ENCODE data around the gene DSE. TPM values are rescaled to one million over a fixed set of nuclear protein-coding genes. Genes with fewer than 3 reads are reported as not detected.

The DSE gene
- total RNA-seq, 1 donor from 2014 or later = 26.5 TPM

DNA sequence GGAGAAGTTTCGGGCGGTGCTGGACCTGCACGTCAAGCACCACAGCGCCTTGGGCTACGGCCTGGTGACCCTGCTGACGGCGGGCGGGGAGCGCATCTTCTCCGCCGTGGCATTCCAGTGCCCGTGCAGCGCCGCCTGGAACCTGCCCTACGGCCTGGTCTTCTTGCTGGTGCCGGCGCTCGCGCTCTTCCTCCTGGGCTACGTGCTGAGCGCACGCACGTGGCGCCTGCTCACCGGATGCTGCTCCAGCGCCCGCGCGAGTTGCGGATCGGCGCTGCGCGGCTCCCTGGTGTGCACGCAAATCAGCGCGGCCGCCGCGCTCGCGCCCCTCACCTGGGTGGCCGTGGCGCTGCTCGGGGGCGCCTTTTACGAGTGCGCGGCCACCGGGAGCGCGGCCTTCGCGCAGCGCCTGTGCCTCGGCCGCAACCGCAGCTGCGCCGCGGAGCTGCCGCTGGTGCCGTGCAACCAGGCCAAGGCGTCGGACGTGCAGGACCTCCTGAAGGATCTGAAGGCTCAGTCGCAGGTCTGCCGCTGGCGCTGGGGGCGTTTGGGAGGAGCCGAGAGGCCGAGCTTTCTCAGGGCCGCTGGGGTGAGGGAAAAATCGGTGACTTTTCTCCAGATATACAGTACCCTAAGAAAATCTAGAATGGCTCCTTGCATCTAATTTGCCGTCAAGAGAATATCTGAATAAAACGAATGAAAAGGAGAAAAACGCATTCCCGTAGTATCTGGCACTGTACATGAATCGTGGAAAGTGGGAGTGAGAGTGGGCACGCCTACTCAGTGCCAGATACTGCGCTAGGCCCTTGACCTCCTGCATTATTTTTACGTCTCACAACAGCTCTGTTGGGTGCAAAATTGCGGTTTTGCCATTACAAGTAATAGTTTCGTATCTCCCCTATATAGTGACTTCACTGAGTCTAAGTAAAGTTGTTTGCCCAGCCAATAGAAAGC is 91.5 kb downstream of the DSE start:
- Mint-ChIP-seq H3K4me1 (ENCODE audit: unreplicated experiment) (peaks cover 18% of the 10 kb centered on the region), H3K27ac (ENCODE audit: unreplicated experiment) (no peak overlapping the region), H3K4me3 (ENCODE audit: unreplicated experiment) (peak overlapping the region; percentile 33), H3K27me3 (ENCODE audit: unreplicated experiment) (peaks cover 2% of the 10 kb centered on the region), H3K36me3 (ENCODE audit: low read depth, unreplicated experiment) (no peaks in the 10 kb centered on the region), H3K9me3 (ENCODE audit: unreplicated experiment) (no peaks in the 10 kb centered on the region)
- TF ChIP-seq, protein P1, sequence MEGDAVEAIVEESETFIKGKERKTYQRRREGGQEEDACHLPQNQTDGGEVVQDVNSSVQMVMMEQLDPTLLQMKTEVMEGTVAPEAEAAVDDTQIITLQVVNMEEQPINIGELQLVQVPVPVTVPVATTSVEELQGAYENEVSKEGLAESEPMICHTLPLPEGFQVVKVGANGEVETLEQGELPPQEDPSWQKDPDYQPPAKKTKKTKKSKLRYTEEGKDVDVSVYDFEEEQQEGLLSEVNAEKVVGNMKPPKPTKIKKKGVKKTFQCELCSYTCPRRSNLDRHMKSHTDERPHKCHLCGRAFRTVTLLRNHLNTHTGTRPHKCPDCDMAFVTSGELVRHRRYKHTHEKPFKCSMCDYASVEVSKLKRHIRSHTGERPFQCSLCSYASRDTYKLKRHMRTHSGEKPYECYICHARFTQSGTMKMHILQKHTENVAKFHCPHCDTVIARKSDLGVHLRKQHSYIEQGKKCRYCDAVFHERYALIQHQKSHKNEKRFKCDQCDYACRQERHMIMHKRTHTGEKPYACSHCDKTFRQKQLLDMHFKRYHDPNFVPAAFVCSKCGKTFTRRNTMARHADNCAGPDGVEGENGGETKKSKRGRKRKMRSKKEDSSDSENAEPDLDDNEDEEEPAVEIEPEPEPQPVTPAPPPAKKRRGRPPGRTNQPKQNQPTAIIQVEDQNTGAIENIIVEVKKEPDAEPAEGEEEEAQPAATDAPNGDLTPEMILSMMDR (IDR thresholded peaks at IDR 0.05; ENCODE audit: unreplicated experiment) = no peak
- DNase-seq (ENCODE audit: low spot score) = peak; percentile 48

DNA sequence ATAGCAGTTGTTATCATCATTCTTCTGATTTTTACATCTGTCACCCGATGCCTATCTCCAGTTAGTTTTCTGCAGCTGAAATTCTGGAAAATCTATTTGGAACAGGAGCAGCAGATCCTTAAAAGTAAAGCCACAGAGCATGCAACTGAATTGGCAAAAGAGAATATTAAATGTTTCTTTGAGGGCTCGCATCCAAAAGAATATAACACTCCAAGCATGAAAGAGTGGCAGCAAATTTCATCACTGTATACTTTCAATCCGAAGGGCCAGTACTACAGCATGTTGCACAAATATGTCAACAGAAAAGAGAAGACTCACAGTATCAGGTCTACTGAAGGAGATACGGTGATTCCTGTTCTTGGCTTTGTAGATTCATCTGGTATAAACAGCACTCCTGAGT is 92.6 kb downstream of the DSE start:
- Mint-ChIP-seq H3K9me3 (ENCODE audit: unreplicated experiment) (no peaks in the 10 kb centered on the region), H3K4me3 (ENCODE audit: unreplicated experiment) (no peak overlapping the region), H3K4me1 (ENCODE audit: unreplicated experiment) (peaks cover 18% of the 10 kb centered on the region), H3K27ac (ENCODE audit: unreplicated experiment) (no peak overlapping the region), H3K36me3 (ENCODE audit: low read depth, unreplicated experiment) (no peaks in the 10 kb centered on the region), H3K27me3 (ENCODE audit: unreplicated experiment) (peaks cover 2% of the 10 kb centered on the region)
- DNase-seq (ENCODE audit: low spot score) = no peak
- TF ChIP-seq, protein P1 (IDR thresholded peaks at IDR 0.05; ENCODE audit: unreplicated experiment) = no peak

DNA sequence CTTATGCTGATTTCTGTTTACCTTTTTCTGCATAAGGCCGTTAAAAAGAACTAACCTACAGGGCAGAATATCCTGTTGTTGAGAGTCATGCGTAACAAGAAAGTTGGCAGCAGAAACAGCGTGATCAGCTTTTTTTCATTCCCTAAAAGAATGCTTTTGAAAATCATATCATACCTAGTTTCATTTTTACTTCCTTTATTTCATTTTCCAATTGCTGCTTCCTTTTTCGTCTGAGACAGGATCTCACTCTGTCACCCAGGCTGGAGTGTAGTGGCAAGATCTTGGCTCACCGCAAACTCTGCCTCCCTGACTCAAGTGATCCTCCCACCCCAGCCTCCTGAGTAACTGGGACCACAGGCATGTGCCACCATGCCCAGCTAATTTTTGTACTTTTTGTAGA is 94.5 kb downstream of the DSE start:
- Mint-ChIP-seq H3K27ac (ENCODE audit: unreplicated experiment) (no peak overlapping the region), H3K9me3 (ENCODE audit: unreplicated experiment) (no peaks in the 10 kb centered on the region), H3K36me3 (ENCODE audit: low read depth, unreplicated experiment) (no peaks in the 10 kb centered on the region), H3K27me3 (ENCODE audit: unreplicated experiment) (no peaks in the 10 kb centered on the region), H3K4me1 (ENCODE audit: unreplicated experiment) (peaks cover 18% of the 10 kb centered on the region), H3K4me3 (ENCODE audit: unreplicated experiment) (no peak overlapping the region)
- TF ChIP-seq, protein P1 (IDR thresholded peaks at IDR 0.05; ENCODE audit: unreplicated experiment) = no peak
- no peak for DNase-seq (ENCODE audit: low spot score)

DNA sequence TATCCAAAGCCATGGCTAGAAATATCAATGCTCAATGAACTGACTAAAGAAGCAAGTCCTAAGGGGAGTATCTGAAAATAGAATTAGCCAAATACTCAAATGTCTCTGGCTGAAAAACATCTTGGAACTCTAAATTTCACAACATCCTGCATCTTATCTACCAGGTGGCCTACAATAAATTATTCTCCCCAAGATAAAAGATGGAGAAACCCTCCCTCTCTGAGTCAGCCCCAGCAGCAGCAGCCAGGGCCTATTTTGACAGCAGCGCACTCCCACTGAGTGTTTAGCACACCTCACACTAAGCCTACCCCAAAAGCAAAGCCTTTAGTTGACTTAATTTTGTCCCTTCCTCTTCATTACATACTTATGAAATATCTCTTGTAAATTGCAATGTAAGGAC is 96.3 kb downstream of the DSE start:
- no peak overlapping the region for H3K27ac Mint-ChIP-seq (ENCODE audit: unreplicated experiment)
- H3K4me1 Mint-ChIP-seq (ENCODE audit: unreplicated experiment) = peaks cover 14% of the 10 kb centered on the region
- H3K36me3 Mint-ChIP-seq (ENCODE audit: low read depth, unreplicated experiment) = no peaks in the 10 kb centered on the region
- H3K4me3 Mint-ChIP-seq (ENCODE audit: unreplicated experiment) = no peak overlapping the region
- no peaks in the 10 kb centered on the region for H3K9me3 Mint-ChIP-seq (ENCODE audit: unreplicated experiment)
- no peaks in the 10 kb centered on the region for H3K27me3 Mint-ChIP-seq (ENCODE audit: unreplicated experiment)
- no peak for DNase-seq (ENCODE audit: low spot score)
- TF ChIP-seq, protein P1 (IDR thresholded peaks at IDR 0.05; ENCODE audit: unreplicated experiment) = no peak

DNA sequence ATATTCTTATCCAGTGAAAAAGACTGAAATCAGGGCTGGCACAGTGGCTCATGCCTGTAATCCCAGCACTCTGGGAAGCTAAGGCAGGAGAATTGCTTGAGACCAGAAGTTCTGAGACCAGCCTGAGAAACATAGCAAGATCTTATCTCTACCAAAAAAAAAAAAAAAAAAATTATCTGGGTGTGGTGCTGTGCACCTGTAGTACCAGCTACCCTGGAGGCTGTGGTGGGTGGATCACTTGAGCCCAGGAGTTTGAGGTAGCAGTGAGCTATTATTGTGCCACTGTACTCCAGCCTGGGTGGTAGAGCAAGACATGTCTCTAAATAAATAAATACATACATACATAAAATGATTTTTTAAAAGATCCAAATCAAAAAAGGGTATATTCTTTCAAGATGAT is 96.8 kb downstream of the DSE start:
- DNase-seq (ENCODE audit: low spot score) = no peak
- TF ChIP-seq, protein P1 (IDR thresholded peaks at IDR 0.05; ENCODE audit: unreplicated experiment) = no peak
- Mint-ChIP-seq H3K36me3 (ENCODE audit: low read depth, unreplicated experiment) (no peaks in the 10 kb centered on the region), H3K9me3 (ENCODE audit: unreplicated experiment) (no peaks in the 10 kb centered on the region), H3K4me3 (ENCODE audit: unreplicated experiment) (no peak overlapping the region), H3K4me1 (ENCODE audit: unreplicated experiment) (peaks cover 12% of the 10 kb centered on the region), H3K27ac (ENCODE audit: unreplicated experiment) (no peak overlapping the region), H3K27me3 (ENCODE audit: unreplicated experiment) (no peaks in the 10 kb centered on the region)
